Activated CD8-positive, alpha-beta memory T cell treated with anti-CD3 and anti-CD28 coated beads for 4 hours (primary cell): ENCODE measurements around the gene CDCA5.

Source experiments
- DNase-seq, 2 donors: peaks; one replicate each; pipeline ENCODE4 v3.0.0-alpha.2; 2020; ENCODE audit warnings: low read depth in 2 of 2

The CDCA5 gene

DNA sequence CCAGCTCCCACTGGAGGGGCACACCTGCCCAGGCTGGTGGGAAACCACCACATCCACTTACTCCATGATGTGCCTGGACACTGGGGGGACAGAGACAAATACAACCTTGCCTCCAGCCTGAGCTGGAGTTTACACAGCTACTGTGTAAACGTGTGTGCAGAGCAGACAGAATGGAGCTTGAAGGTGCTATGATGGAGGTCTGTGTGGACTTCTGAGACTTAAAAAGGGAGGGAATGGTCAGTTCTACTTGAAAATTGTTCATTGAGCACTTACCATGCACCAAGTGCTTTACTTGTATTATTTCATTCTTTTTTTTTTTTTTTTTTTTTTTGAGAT lies 11.2 kb downstream of the CDCA5 start:
- DNase-seq = no peak

DNA sequence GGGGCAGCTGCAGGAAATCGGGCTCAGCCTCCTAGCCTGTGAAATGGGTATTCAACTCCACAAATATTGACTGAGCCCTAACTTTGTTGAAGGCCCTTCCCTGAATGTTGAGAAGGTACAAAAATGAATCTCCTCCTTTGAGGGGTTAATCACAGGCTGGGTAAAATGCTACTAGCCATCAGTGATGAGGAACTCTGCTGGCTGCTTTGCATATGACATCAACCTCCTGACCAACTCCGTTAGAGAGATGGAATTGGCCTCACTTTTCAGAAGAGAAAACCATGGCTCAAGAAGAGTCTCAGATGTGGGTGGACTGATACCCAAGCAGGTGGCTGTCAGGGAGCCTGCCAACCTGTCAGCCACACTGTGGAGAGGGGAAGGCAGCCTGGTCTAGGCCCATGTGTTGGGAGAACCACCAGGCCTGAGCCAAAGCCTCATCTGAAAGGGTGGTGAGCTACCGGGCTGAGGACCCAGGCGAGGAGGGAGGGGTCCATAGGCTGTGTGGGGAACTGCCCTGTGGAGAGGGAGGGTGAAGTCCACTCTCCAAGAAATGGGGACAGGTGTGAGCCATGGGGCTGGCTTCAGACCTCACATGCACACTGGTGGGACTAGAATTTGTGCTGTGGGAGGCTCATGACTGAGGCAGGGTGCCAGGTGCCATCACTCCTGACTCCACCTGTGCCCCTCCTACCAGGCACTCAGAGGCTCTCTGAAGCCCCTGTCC lies 11.8 kb downstream of the CDCA5 start:
- no peak for DNase-seq

DNA sequence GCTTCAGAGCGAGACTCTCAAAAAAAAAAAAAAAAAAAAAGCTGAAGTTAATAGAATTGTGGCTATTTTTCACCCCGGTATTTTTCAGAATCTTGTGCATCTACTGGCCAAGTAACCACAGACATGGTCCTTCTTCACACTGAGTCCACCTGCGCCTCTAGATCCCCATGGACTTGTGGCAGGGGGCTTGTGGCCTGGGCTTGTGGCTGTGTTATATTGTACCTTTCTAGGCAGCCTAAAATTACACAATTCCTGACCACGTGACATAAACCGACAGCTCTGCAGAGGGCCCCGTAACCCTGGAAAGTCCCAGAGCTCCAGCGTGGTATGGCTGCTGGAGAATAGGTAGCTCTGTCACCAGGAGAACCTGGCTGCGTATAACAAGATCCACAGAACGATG lies 14.6 kb downstream of the CDCA5 start:
- DNase-seq = no peak

DNA sequence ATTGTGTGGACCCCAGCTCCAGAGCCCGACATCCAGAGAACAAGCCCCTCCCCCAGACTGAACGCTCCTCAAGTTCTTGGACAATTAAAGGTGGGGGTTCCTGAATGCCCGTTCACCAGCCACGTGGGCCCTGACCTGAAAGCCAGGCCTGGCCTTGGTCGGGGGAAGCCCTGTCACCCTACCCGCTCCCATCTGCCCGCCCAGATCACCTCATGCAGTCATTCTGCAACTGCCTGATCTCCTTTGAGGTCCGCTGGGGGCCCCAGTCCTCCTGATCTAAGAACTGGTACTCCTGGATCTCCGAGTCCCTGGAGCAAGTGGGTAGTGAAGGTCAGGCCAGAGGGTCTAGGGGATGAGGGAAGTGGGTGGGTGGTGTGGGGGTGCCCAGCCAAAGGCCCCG lies 16.4 kb downstream of the CDCA5 start:
- DNase-seq = no peak

DNA sequence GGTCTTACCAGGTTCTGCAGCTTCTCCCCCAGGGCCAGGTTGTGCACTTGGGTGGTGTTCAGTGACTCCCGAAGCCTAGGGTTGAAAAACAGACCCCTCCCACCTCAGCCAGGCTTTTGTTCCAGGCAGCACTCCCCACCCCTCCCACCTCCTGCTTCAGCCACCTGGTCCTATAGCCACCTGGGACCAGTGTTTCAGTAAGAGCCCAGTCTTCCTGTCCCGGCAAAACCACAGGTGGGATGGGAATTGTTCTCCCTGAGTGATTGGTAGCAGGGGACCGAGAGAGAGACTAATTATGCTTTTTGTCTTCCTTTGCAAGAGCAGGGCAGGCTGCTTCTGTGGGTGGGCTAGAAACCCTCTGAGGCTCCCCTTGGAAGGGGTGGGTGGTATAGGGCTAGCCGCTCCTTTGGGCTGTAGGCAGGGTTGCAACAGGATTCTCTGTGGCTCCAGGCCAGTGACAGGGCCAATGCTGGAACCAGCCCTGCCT lies 17.0 kb downstream of the CDCA5 start:
- no peak for DNase-seq

DNA sequence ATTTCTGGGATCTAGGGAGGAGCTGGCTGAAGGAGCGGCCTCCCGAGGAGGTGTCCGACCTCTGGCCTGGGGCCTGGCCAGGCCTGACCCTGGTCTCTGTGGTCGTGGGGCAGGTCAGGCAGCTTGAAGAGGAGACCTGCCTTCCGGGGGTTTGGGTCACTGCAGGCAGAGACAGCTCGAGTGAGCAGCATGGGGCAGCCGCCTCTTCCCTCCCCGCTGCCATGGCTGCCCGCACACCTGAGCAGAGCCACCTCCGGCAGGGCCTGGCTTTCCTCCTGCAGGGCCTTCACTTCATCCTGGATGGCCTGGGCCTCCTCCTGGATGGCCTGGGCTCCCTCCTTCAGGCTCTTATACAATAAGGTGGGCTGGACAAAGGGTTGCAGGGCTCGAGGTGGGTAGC lies 17.5 kb downstream of the CDCA5 start:
- no peak for DNase-seq

DNA sequence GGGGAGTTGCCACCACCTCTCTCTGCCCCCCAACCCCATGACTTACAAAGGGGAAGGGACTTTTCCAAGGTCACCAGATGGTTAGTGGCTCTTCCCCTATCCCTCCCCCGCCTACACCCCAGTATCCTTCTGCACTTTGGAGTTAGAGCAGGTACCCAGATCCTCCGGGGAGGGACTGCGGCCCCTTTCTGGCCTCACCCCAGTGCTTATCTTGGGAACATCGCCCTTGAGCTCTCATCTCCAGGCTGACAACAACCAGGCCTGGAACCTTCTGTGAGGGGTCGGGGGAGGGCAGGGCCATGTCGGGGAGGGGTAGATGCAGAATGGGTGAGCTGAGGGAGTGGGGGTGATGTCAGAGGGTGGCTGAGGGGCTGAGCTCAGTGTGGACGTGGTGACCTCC lies 18.0 kb downstream of the CDCA5 start:
- DNase-seq = no peak

DNA sequence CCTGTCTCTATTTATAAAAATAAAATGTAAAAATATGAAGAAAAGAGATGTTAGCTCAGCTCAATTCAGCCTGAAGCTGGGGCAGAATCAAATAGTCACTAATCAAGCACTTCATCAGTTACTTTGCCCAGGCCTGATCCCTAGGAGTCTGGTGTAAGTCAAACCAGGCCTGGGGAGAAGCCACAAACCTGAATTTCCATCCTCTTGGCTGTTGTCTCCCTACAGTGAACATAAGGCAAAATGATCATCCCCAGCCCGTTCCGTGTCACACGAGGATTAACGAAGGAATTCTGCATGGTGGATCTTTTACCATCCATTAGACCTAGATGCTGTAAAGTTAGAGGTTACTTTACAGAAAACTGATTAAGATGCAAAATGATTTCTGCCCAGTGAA lies 19.0 kb downstream of the CDCA5 start:
- DNase-seq = no peak

DNA sequence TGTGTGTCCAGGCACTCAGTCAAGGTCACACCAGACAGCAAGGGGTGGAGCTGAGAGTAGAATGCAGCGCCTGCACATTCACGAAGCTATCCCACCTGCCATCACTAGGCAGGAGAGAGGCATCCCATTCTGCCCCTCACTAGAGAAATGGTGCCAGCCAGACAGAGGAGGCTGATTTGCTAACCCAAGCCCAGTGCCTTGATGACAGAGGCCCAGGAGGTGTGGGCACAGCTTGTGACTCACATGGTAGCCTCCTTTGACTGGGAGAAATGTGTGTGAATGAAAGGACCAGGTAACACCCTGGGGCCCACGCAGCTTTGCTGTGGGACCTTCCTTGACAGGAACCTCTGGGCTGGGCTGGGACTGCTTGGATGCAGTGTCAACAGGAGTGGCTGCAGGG lies 20.3 kb downstream of the CDCA5 start:
- no peak for DNase-seq

DNA sequence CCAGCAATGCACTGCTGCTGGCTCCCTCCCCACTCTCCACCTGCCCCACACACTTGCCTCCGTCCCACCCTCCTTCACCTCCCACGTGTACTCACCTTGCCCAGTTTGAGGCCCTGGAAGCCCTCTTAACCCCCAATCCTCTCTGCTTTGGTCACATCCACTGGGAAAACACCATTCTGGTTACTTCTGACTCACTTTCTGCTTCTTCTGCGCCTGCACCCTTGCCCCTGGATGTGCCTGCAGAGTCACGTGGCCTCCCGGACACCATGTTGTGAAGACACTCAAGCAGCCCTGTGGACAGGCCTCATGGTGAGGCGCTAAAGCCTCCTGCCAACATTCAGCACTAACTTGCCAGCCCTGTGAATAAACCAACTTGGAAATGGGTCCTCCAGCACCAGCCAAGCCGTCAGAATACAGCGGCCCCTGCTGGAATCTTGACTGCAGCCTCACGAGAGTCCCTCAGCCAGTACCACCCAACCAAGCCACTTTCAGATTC lies 22.9 kb downstream of the CDCA5 start:
- DNase-seq = no peak

DNA sequence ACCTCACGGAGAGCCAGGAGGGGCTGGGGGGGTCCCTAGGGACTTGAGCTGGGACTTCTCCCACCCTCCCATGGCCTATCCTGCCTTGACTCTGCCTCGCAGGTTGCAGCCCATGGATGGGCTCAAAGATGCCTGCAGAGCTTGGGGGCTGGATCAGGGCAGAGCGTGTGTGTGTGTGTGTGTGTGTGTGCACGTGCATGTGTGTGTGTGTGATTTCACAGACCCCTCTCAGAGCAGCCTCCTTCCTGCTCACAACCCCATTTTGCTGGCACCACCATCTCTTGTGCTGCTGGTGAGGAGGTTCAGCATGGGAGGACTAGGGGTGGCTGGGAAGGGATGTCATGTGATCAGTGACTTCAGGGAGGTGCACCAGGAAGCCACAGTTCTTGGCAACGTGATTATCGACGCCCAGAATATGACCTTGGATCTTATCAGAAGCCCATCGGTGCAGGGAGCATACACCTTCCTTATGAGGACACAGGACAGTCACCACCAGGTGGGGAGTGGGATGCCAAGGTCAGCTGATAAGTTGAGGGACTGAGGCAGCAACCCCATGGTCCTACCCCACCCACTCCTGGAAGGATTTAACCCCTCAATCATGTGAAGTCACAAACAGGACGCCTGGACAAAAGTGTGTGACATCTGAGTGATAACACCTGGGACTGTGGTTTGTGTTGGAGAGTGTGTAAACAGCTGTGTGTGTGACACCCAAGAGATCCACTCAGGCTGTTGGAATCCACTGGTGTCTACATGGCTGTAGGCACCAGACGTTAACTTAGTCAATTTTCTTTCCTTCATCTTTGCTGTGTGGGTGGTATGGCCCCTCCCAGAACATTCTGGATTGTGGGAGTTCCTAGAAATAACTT lies 23.6 kb downstream of the CDCA5 start:
- no peak for DNase-seq

DNA sequence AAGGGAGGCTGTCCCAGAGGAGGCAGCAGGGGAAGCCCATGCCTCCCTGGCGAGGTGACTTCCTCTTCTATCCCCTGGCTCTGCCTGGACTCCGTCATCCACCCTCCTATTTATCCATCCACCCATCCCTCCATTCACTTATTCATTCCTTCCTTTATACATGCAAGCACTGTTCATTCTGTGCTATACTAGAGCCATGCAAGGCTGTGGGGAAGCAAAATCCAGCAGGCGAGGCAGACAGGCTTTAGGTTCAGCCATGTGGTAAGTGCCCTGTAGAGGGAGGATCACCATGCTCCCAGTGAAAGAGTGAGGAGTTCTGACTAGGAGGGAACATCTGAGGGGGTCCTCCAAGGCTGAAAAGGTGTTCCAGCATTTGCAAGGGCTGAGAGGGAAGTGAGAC lies 24.3 kb downstream of the CDCA5 start:
- DNase-seq = no peak

DNA sequence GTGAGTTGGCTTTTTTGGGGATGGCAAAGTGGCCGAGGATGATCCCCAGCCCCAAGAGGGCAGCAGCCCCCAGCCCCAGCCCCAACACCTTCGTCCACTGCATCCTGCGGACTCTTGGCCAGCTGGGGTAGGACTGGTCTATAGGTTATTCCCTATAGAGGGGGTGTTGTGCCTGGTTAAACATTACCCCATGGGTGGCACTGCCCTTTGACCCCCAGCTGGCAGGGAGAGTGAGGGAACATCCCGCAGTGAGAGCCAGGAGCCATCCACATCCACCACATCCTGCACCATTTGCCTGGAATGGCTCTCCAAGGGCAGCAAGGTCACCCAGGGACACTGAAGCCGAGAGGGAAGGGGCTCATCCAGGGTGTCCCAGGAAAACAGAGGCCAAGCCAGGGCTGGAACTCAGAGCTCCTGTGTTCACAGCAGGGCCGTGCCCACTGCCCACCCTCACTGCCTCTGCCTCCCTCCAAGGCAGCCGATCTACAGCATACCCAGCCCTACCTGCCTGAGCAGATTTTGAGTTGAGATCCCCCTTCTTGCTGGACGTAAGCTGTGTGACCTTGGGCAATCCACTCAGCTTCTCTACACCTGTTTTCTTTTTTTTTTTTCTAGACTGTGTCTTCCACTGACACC lies 25.3 kb downstream of the CDCA5 start, which contains the start of gene NAALADL1:
Gene NAALADL1 (minus strand): TSS at position 135 of the 636 bp plus-strand sequence. CDS start 32 bp downstream, at position 103.
- no peak for DNase-seq

DNA sequence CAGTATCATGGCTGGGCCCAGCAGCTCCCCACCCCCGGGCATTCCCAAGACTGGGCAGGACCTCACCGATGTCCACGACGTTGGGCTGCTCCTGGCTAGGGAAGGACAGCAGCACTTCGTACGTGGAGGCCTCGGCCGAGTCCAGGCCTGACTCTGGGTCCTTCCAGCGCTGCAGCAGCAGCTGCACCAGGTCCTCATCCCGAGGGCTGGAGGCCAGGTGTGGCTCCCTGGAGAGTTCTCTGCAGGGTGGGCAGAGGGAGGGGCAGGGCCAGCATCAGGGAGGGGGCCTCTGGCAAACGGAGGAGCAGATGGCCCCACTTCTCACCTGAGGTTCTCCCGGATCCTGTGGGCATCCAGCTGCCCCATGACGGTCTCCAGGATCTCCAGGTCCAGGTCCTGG lies 25.8 kb downstream of the CDCA5 start:
- no peak for DNase-seq

DNA sequence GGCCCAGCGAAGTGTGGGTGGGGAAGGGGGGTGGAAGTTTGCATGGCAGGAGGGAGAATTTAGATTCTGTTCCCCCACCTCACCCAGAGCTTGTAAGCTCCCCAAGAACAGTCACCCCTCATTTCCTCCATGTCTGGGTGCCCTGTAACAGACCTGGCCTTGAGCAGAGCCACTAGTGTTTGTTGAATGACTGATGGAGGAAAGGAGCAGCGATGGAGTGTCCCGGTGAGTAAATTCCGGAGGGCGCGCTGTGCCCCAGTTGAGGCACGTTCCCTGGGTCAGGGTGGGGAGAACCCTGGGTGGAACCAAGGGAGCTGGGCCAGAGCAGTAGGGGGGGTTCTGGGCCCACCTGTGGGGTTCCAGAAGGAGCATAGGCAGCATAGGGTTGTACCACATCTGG lies 26.3 kb downstream of the CDCA5 start:
- DNase-seq = no peak

DNA sequence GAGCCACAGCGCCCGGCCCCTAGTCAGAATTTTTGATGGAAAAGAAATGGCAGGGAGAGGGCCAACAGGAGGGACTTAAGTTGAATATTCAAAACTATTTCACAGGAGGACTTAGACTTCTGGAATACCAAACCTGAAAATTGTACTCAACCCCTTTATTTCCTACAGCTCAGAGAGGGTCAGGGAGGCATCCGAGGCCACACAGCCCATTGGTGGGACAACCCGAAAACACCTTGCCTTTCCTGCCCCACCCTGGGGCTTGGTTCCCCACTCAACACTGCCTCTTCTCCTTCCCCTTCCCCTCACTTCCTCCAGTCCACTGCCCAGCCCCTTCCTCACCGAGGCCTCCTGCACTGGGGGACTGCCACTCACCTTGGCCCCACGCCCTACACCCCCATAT lies 26.8 kb downstream of the CDCA5 start:
- DNase-seq = no peak

DNA sequence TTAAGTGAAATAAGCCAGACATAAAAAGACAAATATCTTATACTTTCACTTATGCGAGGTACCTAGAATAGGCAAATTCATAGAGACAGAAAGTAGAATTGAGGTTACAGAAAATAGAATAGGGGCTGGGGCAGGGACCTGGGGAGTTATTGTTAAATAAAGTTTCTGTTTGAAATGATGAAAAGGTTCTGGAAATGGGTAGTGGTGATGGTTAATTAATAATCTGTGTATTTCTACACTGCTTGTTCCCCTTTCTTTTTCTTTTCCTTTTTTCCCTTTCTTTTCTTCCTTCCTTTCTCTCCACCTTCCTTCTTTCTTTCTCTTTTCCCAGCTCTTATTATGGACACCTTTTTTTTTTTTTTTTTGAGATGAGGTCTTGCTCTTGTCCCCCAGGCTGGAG lies 28.3 kb downstream of the CDCA5 start:
- no peak for DNase-seq

DNA sequence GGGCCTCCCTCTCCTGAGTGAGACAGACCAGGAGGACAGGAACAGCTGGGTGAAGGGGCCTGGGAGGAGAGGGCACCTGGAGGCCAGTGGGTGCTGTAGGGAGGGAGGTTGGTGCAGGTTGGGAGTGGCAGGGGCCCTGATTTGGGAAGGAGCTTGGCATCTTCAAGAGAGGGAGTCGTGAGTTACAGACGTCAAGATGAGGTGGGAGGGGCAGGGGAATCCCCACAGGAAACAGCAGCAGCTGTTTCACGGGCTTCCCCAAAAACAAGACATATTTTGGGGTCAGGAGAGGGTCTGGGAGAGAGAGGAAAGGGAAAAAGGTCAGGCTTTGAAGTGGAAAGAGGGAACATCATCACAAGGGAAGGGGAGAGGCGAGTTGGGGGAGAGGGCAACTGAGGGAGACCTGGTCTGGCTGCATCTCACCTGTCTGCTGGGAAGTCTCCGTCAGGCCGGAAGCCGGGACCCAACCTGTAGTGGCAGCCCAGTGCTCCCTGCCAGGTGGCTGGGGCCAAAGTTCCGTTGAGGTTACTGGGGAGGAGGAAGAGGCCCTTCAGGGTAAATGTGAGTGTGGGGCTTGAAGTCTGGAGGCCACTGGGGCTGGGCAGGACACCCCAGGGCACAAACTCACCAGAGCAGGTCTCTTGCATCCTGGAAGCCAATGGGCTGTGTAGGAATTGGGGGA lies 29.9 kb downstream of the CDCA5 start:
- DNase-seq = no peak

DNA sequence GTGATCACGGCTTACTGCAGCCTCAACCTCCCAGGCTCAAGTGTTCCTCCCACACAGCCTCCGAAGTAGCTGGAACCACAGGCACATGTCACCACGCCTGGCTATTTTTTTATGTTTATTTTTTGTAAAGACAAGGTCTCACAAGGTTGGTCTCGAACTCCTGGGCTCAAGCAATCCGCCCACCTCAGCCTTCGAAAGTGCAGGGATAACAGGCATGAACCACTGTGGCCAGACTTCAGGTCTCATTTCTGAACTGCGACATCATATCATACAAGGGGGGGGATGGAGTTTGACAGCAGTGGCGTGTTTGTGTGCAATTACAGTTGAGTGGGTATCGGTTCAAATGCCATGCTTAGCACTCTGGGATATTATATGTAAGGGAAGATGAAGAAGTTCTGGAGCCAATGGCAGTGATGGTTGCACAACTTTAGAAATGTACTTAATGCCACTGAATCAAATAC lies 32.4 kb downstream of the CDCA5 start:
- no peak for DNase-seq

DNA sequence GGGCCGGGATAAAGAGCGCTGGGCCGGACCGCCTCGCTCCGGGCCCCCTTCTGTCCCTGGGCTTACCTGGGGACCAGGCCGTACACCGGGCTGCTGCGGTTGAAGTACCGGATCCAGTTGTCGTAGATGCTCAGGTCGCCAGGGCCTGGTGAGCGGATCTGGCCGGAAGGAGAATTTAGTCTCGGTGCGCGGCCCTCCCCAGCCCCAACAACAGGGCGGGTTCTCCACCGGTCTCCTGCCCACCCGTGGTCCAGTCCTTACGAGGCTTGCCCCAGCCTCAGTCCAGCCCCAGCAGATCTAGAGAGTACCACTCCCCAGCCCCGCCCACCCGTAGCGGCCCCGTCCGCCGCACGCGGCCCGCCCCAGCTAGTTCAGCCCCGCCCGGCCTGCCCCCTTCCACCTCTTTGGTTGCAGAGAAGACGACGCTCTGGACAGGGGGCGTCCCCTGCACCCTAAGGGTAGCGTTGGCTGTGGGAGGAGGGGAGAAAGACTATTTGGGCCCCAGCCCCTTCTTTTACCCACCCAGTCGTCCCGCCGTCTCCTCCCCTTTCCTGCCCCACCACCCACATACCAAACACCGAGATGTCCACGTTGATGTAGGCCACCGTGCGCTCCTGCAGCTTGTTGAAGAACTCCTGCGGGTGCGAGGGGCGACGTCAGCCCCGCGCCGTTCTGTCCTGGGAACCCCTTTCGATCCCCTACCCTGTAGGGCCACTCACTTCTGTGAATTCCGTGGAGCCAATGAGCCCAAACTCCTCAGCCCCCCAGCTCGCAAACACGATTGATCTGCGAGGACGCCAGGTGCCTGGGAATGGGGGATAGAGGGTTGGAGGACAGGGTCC lies 36.0 kb downstream of the CDCA5 start:
- no peak for DNase-seq

DNA sequence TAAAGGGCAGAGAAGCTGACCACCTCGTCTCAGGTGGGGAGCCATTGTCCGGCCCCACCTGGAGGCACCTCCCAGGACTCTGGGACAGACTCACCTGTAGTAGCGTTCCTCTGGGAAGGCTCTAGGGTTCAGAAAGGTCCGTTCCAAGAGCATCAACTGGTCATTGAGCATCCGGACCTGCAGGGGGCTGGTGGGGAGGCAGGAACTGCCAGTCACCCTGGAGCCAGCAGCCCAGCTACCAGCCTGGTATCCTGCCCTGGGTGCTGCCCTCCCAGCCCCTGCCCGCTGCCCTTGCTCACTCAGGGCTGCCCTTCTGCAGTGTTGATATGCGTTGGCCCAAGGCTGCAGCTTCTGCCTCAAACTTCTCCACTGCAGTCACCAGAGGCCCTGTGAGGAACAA lies 38.1 kb downstream of the CDCA5 start:
- DNase-seq = no peak
